Measurements from ENCODE around the gene RASSF6.

DNA sequence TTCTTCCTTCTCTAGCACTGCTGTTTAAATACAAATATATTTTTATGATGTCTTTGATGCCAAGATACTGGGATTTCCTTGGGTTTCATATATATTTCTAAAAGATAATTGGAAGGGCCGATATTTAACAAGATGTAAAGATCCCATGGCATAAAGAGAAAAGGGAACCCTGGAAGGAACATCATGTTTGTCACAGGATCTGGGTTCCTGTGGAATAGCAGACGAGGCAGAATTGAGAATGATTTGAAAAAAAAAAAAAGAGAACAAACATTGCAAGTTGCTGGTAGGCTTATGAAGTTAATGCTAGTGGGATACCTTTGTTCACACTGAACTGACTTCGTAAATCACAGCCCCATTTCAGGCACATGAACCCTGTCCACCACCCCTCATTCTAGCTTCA, 33.6 kb downstream of the RASSF6 start:
- TF ChIP-seq, protein P1, sequence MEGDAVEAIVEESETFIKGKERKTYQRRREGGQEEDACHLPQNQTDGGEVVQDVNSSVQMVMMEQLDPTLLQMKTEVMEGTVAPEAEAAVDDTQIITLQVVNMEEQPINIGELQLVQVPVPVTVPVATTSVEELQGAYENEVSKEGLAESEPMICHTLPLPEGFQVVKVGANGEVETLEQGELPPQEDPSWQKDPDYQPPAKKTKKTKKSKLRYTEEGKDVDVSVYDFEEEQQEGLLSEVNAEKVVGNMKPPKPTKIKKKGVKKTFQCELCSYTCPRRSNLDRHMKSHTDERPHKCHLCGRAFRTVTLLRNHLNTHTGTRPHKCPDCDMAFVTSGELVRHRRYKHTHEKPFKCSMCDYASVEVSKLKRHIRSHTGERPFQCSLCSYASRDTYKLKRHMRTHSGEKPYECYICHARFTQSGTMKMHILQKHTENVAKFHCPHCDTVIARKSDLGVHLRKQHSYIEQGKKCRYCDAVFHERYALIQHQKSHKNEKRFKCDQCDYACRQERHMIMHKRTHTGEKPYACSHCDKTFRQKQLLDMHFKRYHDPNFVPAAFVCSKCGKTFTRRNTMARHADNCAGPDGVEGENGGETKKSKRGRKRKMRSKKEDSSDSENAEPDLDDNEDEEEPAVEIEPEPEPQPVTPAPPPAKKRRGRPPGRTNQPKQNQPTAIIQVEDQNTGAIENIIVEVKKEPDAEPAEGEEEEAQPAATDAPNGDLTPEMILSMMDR (IDR thresholded peaks at IDR 0.05), result no peak
- TF ChIP-seq EP300 (IDR thresholded peaks at IDR 0.05), result no peak
